ACC112 (cell line): ENCODE results near the gene SLC6A18.
"Not testable (repeated sequence)": the region's sequence is repeated elsewhere in the genome, so short reads cannot be mapped to it uniquely, and the experiment has no call there.

Source experiments
- H2AFZ ChIP-seq: fragments of 200-600 bp; sonication (generic); one replicate; pipeline ENCODE4 v1.6.0; 2017; ENCODE audit warnings: antibody characterized with exemption, low read length; ENCODE audit not compliant: unreplicated experiment
- H3K27ac ChIP-seq: fragments of 200-600 bp; sonication (generic); 2 replicates; pipeline ENCODE4 v1.5.1; 2014; ENCODE audit warnings: low read depth, mild to moderate bottlenecking, antibody characterized with exemption, low read length, moderate library complexity
- H3K27me3 ChIP-seq: fragments of 200-600 bp; sonication (generic); 2 replicates; pipeline ENCODE4 v1.6.1; 2014; ENCODE audit warnings: mild to moderate bottlenecking, antibody characterized with exemption, low read length, moderate library complexity, mixed read lengths; ENCODE audit not compliant: insufficient read depth
- H3K36me3 ChIP-seq: fragments of 200-600 bp; sonication (generic); 2 replicates; pipeline ENCODE4 v1.6.1; 2016; ENCODE audit warnings: mild to moderate bottlenecking, antibody characterized with exemption, low read length, moderate library complexity, mixed read lengths; ENCODE audit not compliant: insufficient read depth
- H3K4me1 ChIP-seq: fragments of 200-600 bp; sonication (generic); one replicate; pipeline ENCODE4 v1.6.1; 2016; ENCODE audit warnings: low read length, mixed read lengths; ENCODE audit not compliant: insufficient read depth, unreplicated experiment, control insufficient read depth
- H3K4me3 ChIP-seq: fragments of 200-600 bp; sonication (generic); 2 replicates; pipeline ENCODE4 v1.5.1; 2014; ENCODE audit warnings: mild to moderate bottlenecking, low read depth, low read length
- H3K79me2 ChIP-seq: fragments of 200-600 bp; sonication (generic); one replicate; pipeline ENCODE4 v1.6.0; 2016; ENCODE audit warnings: low read length; ENCODE audit not compliant: control insufficient read depth, unreplicated experiment, insufficient read depth

SLC6A18 gene

DNA sequence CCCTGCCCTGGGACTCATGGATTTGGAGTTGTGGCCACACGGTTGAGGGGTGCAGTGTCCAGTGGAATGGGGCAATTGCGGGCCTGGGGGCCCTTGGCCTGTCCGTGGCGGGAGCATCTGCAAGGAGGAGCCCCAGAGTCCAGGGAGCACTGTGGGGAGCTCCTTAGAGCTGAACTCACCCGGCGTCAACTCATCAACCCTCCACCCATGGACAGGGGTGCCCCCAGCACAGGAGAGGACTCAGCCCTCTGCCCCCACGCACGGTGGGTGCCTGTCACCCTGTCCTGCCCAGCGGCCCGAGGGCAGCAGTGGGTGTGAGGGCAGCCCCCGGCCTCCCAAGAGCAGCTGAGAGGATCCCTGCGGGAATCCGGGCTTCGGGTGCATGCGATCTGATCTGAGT, 550 bp upstream of the SLC6A18 start:
- Histone ChIP-seq H3K4me3 (no peak overlapping the region), H3K27ac (no peak overlapping the region), H2AFZ (no peak overlapping the region), H3K27me3 (peaks cover 27% of the 10 kb centered on the region; the same call in 1 of the 2 replicates), H3K36me3 (no peaks in the 10 kb centered on the region), H3K4me1 (no peaks in the 10 kb centered on the region), H3K79me2 (no peaks in the 10 kb centered on the region)

GRCh38 chr5:1226231-1226630, 1.1 kb downstream of the SLC6A18 start:
- no peaks in the 10 kb centered on the region for H3K4me1 ChIP-seq
- H3K27me3 ChIP-seq: peaks cover 26% of the 10 kb centered on the region; the same call in 1 of the 2 replicates

DNA sequence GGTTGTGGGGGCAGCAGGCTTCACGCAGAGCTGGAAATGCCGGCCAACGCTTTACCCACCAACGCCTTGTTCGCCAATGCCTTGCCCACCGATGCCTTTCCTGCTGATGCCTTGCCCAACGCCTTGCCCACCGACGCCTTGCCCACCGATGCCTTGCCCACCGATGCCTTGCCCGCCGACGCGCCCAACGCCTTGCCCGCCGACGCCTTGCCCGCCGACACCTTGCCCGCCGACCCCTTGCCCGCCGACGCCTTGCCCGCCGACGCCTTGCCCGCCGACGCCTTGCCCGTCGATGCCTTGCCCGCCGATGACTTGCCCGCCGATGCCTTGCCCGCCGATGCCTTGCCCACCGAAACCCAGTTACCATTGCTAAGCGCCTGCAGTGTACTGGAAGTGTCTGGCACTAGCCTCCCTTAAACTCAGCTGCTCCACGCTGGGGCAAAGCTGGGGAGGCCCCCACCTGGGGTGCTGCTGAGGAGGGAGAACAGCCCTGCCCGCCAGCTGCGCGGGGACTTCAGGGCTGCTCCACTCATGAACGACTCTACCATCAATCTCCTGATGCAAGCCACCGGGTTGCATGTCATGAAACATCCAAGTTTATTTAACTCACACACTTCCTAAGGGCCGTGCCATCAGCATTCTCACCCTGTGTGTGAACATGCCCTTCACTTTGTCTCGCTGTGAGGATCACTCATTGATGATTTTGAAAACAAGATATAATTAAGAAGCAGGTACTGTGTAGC, 1.8 kb downstream of the SLC6A18 start:
- Histone ChIP-seq H2AFZ (no peak overlapping the region), H3K4me3 (no peak overlapping the region), H3K79me2 (no peaks in the 10 kb centered on the region), H3K36me3 (no peaks in the 10 kb centered on the region), H3K4me1 (no peaks in the 10 kb centered on the region), H3K27me3 (peaks cover 26% of the 10 kb centered on the region; the same call in 1 of the 2 replicates), H3K27ac (no peak overlapping the region)

More at GRCh38 chr5:1226231-1226630, 1.1 kb downstream of the SLC6A18 start:
- no peak overlapping the region for H2AFZ ChIP-seq
- H3K4me3 ChIP-seq: no peak overlapping the region
- H3K27ac ChIP-seq: no peak overlapping the region
- no peaks in the 10 kb centered on the region for H3K36me3 ChIP-seq
- no peaks in the 10 kb centered on the region for H3K79me2 ChIP-seq

- H3K27me3 ChIP-seq: peaks cover 26% of the 10 kb centered on the region; the same call in 1 of the 2 replicates
- no peaks in the 10 kb centered on the region for H3K4me1 ChIP-seq
- H3K4me3 ChIP-seq: no peak overlapping the region
- H2AFZ ChIP-seq: no peak overlapping the region
- no peaks in the 10 kb centered on the region for H3K36me3 ChIP-seq
- H3K79me2 ChIP-seq: no peaks in the 10 kb centered on the region
- no peak overlapping the region for H3K27ac ChIP-seq
Observed at GRCh38 chr5:1227667-1228066, 2.5 kb downstream of the SLC6A18 start.

GRCh38 chr5:1228120-1228519, 2.9 kb downstream of the SLC6A18 start:
- H3K79me2 ChIP-seq: no peaks in the 10 kb centered on the region
- no peaks in the 10 kb centered on the region for H3K4me1 ChIP-seq
- H3K4me3 ChIP-seq: no peak overlapping the region
- no peak overlapping the region for H3K27ac ChIP-seq
- no peaks in the 10 kb centered on the region for H3K36me3 ChIP-seq
- H3K27me3 ChIP-seq: peaks cover 26% of the 10 kb centered on the region; the same call in 1 of the 2 replicates
- no peak overlapping the region for H2AFZ ChIP-seq

DNA sequence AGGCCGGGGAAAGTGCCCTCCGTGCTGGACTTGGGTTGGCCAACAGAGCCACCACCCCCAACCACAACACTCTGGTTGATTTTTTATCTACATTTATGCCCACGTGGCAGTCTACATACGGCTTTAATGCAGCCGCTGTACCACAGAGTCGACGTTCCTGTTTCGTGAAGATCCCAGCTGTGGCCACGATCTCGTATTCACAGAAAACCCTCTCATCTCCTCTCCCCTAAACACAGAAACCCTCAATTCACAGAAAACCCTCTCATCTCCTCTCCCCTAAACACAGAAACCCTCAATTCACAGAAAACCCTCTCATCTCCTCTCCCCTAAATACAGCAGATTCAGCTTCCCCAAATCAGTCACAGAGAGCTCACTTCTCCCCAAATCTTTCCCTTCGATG, 3.8 kb downstream of the SLC6A18 start:
- not testable (repeated sequence) for H3K27ac ChIP-seq, H3K4me3 ChIP-seq, H3K79me2 ChIP-seq, H2AFZ ChIP-seq, H3K36me3 ChIP-seq, H3K4me1 ChIP-seq
- H3K27me3 ChIP-seq: peaks cover 26% of the 10 kb centered on the region; the same call in 1 of the 2 replicates

GRCh38 chr5:1229822-1230221, 4.6 kb downstream of the SLC6A18 start:
- H3K4me3 ChIP-seq: no peak overlapping the region
- H3K79me2 ChIP-seq: no peaks in the 10 kb centered on the region
- no peak overlapping the region for H2AFZ ChIP-seq
- H3K36me3 ChIP-seq: no peaks in the 10 kb centered on the region
- H3K4me1 ChIP-seq: no peaks in the 10 kb centered on the region
- H3K27me3 ChIP-seq: peaks cover 24% of the 10 kb centered on the region; the same call in 1 of the 2 replicates
- H3K27ac ChIP-seq: no peak overlapping the region

- Histone ChIP-seq H3K4me3 (no peak overlapping the region), H3K27me3 (peaks cover 19% of the 10 kb centered on the region; the same call in 1 of the 2 replicates), H3K36me3 (no peaks in the 10 kb centered on the region), H3K4me1 (no peaks in the 10 kb centered on the region), H3K27ac (no peak overlapping the region), H2AFZ (no peak overlapping the region), H3K79me2 (no peaks in the 10 kb centered on the region)
Observed at GRCh38 chr5:1230551-1230950, 5.4 kb downstream of the SLC6A18 start.

- no peaks in the 10 kb centered on the region for H3K36me3 ChIP-seq
- no peak overlapping the region for H2AFZ ChIP-seq
- no peaks in the 10 kb centered on the region for H3K79me2 ChIP-seq
- H3K27ac ChIP-seq: no peak overlapping the region
- peaks cover 23% of the 10 kb centered on the region; the same call in 1 of the 2 replicates for H3K27me3 ChIP-seq
- H3K4me3 ChIP-seq: no peak overlapping the region
- no peaks in the 10 kb centered on the region for H3K4me1 ChIP-seq
Observed at GRCh38 chr5:1231354-1231905, 6.2 kb downstream of the SLC6A18 start.

DNA sequence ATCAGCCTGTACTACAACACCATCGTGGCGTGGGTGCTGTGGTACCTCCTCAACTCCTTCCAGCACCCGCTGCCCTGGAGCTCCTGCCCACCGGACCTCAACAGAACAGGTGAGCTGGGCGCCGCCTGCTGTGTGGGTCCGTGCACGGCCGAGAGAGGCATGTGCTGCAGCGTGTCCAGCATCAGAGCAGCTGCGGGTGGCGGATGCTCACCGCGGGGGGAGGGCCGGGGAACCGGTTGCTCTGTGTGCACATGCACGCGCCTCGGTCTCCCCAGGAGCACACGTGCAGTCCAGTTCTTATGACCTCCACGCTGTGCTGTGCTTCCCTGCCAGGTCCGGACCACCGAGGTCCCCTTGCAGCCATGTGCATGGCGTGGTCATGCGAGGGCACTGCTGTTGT, 7.6 kb downstream of the SLC6A18 start:
- no peak overlapping the region for H3K27ac ChIP-seq
- H3K79me2 ChIP-seq: no peaks in the 10 kb centered on the region
- H3K36me3 ChIP-seq: no peaks in the 10 kb centered on the region
- no peak overlapping the region for H3K4me3 ChIP-seq
- H3K4me1 ChIP-seq: no peaks in the 10 kb centered on the region
- H3K27me3 ChIP-seq: peaks cover 16% of the 10 kb centered on the region; the same call in 1 of the 2 replicates
- no peak overlapping the region for H2AFZ ChIP-seq

DNA sequence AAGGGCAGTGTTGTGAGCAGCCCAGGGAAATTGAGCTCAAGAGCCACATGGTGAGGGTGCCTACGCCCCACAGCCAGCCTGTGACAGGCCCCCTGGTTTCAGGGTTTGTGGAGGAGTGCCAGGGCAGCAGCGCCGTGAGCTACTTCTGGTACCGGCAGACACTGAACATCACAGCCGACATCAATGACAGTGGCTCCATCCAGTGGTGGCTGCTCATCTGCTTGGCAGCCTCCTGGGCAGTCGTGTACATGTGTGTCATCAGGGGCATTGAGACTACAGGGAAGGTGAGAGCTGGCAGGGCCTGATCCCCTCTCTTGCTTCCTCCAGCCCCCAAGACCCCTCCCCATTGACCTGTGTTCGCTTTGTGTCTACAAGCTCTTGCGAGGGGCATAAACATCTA, 10.2 kb downstream of the SLC6A18 start:
- Histone ChIP-seq H3K36me3 (no peaks in the 10 kb centered on the region), H3K27ac (no peak overlapping the region), H3K4me3 (no peak overlapping the region), H2AFZ (no peak overlapping the region), H3K4me1 (no peaks in the 10 kb centered on the region), H3K27me3 (0 out of 2 replicates have a peak, but pooled peaks cover 7% of the 10 kb centered on the region), H3K79me2 (no peaks in the 10 kb centered on the region)
